HCT116 (cell line): ENCODE data around the gene PADI2. TPM values are rescaled to one million over a fixed set of nuclear protein-coding genes. Genes with fewer than 3 reads are reported as not detected.
A peak's percentile ranks its signal among the peaks of the same experiment; 100 is the strongest.

Source experiments
- ATAC-seq: fragments of 200-7000 bp; cut with Tn5 transposase; 2 replicates; pipeline ENCODE4 v1.9.1; 2020; ENCODE audit warnings: mild to moderate bottlenecking, moderate library complexity
- BruUV-seq: library from RNA; stranded (reverse); fragments of 400-500 nt; replicated peaks from 2 replicates; lab custom pipeline; 2021; lab: Mats Ljungman, UMichigan
- CTCF ChIA-PET: fragments of 300-600 bp; sonication (Branson Sonifier 250); formaldehyde crosslinking; loops from one replicate; lab custom pipeline; 2021; ENCODE audit warnings: antibody characterized with exemption; lab: Charles Lee
- POLR2A ChIA-PET: fragments of 300-600, 350-600 bp; sonication (Branson Sonifier 250); formaldehyde crosslinking; loops from one replicate; lab custom pipeline; 2021; ENCODE audit warnings: antibody characterized with exemption; lab: Charles Lee
- RAD21 ChIA-PET, 2 experiments: fragments of 300-600 bp; sonication (Branson Sonifier 250); formaldehyde crosslinking; loops; one replicate each; lab custom pipeline; 2023; ENCODE audit warnings: low total read pairs in 2 of 2; ENCODE audit not compliant: uncharacterized antibody in 2 of 2, unreplicated experiment in 2 of 2, low non-redundant PET in 1 of 2; lab: Charles Lee
- DNase-seq: peaks from one replicate; pipeline ENCODE4 v3.0.0-alpha.2; 2010; ENCODE audit warnings: low read depth, low spot score
- H2AFZ ChIP-seq: fragments of 200-600 bp; shearing (Covaris generic), sonication (generic); 2 replicates; pipeline ENCODE4 v1.6.1; 2017; ENCODE audit warnings: low read depth, mixed run types, mixed read lengths, antibody characterized with exemption, low read length; ENCODE audit not compliant: poor library complexity, severe bottlenecking
- H3K27ac ChIP-seq: 2 replicates; pipeline ENCODE4 v1.5.1; 2012; ENCODE audit warnings: low read depth, low read length
- H3K27me3 ChIP-seq: fragments of 200-600 bp; sonication (generic); 2 replicates; pipeline ENCODE4 v1.6.1; 2016; ENCODE audit warnings: mixed run types, low read length, mixed read lengths; ENCODE audit not compliant: insufficient read depth
- H3K36me3 ChIP-seq, 2 experiments: fragments of 200-500 bp in 1 of 2; fragments of 200-600 bp in 1 of 2; sonication (Bioruptor generic) in 1 of 2; sonication (generic) in 1 of 2; 2 replicates each; pipeline versions ENCODE4 v1.5.1 to v1.6.1; 2014 to 2016; ENCODE audit warnings: low read length in 2 of 2, inconsistent platforms in 1 of 2, mixed read lengths in 1 of 2, mixed run types in 1 of 2; ENCODE audit not compliant: insufficient read depth in 2 of 2, control insufficient read depth in 1 of 2
- H3K4me1 ChIP-seq, 2 experiments: fragments of 200-600 bp in 1 of 2; sonication (generic) in 1 of 2; 2 replicates each; pipeline versions ENCODE4 v1.5.1 to v1.6.1; 2012 to 2017; ENCODE audit warnings: low read length in 2 of 2, inconsistent platforms in 1 of 2, mild to moderate bottlenecking in 1 of 2, mixed read lengths in 1 of 2, mixed run types in 1 of 2, moderate library complexity in 1 of 2; ENCODE audit not compliant: insufficient read depth in 2 of 2, control insufficient read depth in 1 of 2
- H3K4me2 ChIP-seq: fragments of 200-600 bp; sonication (generic); 2 replicates; pipeline ENCODE4 v1.6.1; 2017; ENCODE audit warnings: mixed run types, low read length, mixed read lengths
- H3K4me3 ChIP-seq, 2 experiments: fragments of 200-600 bp in 1 of 2; sonication (generic) in 1 of 2; replicated peaks in 1 of 2; 2 replicates each; pipeline ENCODE4 v1.5.1; 2011 to 2016; ENCODE audit warnings: low read length in 2 of 2, control low read depth in 1 of 2, low read depth in 1 of 2, mild to moderate bottlenecking in 1 of 2, mixed read lengths in 1 of 2, mixed run types in 1 of 2
- H3K79me2 ChIP-seq: fragments of 200-600 bp; sonication (generic); 2 replicates; pipeline ENCODE4 v1.6.1; 2017; ENCODE audit warnings: mild to moderate bottlenecking, mixed run types, low read length, moderate library complexity, mixed read lengths; ENCODE audit not compliant: insufficient read depth
- H3K9ac ChIP-seq: fragments of 200-600 bp; sonication (generic); 2 replicates; pipeline ENCODE4 v1.6.1; 2016; ENCODE audit warnings: low read length, mixed read lengths
- H3K9me2 ChIP-seq: fragments of 200-600 bp; sonication (generic), shearing (Covaris generic); 2 replicates; pipeline ENCODE4 v1.6.1; 2017; ENCODE audit warnings: mixed run types, mild to moderate bottlenecking, moderate library complexity; ENCODE audit not compliant: insufficient read depth
- H3K9me3 ChIP-seq, 2 experiments: fragments of 200-500 bp in 1 of 2; fragments of 200-600 bp in 1 of 2; sonication (Bioruptor generic) in 1 of 2; sonication (generic) in 1 of 2; 2 replicates each; pipeline ENCODE4 v1.6.1; 2014 to 2017; ENCODE audit warnings: low read length in 2 of 2, mixed read lengths in 2 of 2, inconsistent platforms in 1 of 2, low read depth in 1 of 2, mild to moderate bottlenecking in 1 of 2, mixed run types in 1 of 2, moderate library complexity in 1 of 2; ENCODE audit not compliant: control insufficient read depth in 1 of 2, insufficient read depth in 1 of 2
- H4K20me1 ChIP-seq: fragments of 200-600 bp; sonication (generic), shearing (Covaris generic); 2 replicates; pipeline ENCODE4 v1.6.1; 2017; ENCODE audit warnings: mixed run types, mild to moderate bottlenecking, moderate library complexity; ENCODE audit not compliant: insufficient read depth
- CBX3 ChIP-seq: IDR thresholded peaks from 2 replicates; pipeline ENCODE4 v1.6.1; 2012; ENCODE audit warnings: low read depth
- EGR1 ChIP-seq: IDR thresholded peaks from 2 replicates; pipeline ENCODE4 v1.6.1; 2012; ENCODE audit warnings: low read depth
- ELF1 ChIP-seq: IDR thresholded peaks from 2 replicates; pipeline ENCODE4 v1.6.1; 2012; ENCODE audit warnings: low read depth, borderline replicate concordance
- EZH2 ChIP-seq: fragments of 200-600 bp; sonication (generic); IDR thresholded peaks from 2 replicates; pipeline ENCODE4 v1.6.1; 2017; ENCODE audit warnings: antibody characterized with exemption, mixed run types
- EZH2phosphoT487 ChIP-seq: fragments of 200-600 bp; IDR thresholded peaks from 2 replicates; pipeline ENCODE4 v1.6.1; 2018; ENCODE audit warnings: antibody characterized with exemption, borderline replicate concordance
- JUND ChIP-seq: IDR thresholded peaks from 2 replicates; pipeline ENCODE4 v1.6.1; 2012
- POLR2AphosphoS5 ChIP-seq: IDR thresholded peaks from 2 replicates; pipeline ENCODE4 v1.6.1; 2011; ENCODE audit warnings: mild to moderate bottlenecking, low read depth, low read length, moderate library complexity
- SIN3A ChIP-seq: IDR thresholded peaks from 2 replicates; pipeline ENCODE4 v1.6.1; 2012; ENCODE audit warnings: low read depth
- SP1 ChIP-seq: IDR thresholded peaks from 2 replicates; pipeline ENCODE4 v1.6.1; 2012; ENCODE audit warnings: low read depth
- SRF ChIP-seq: IDR thresholded peaks from 2 replicates; pipeline ENCODE4 v1.6.1; 2012; ENCODE audit warnings: low read depth
- ZNF274 ChIP-seq: fragments of 200-500 bp; sonication (Bioruptor generic); IDR thresholded peaks from 2 replicates; pipeline ENCODE4 v1.6.1; 2014; ENCODE audit warnings: mild to moderate bottlenecking, low read depth, low read length, inconsistent platforms
- intact Hi-C: fragments of 100-400 bp; cut with micrococcal nuclease; formaldehyde crosslinking; loops from 2 replicates; pipeline ENCODE4 v1.10.0; 2022
- total RNA-seq: library from RNA; stranded (reverse); gene quantifications from one replicate; pipeline ENCODE4 v1.2.1, GENCODE V29; 2021; ENCODE audit not compliant: unreplicated experiment

PADI2 gene
- total RNA-seq, 1 experiment from 2014 or later, result 2.7 TPM

GRCh38 chr1:17027900-17028299, 91.4 kb downstream of the PADI2 start:
- Histone ChIP-seq H3K9ac (no peak overlapping the region), H2AFZ (no peak overlapping the region), H3K4me1 (no peaks in the 10 kb centered on the region), H3K9me2 (no peaks in the 10 kb centered on the region), H4K20me1 (no peaks in the 10 kb centered on the region; the same call in 1 of the 2 replicates), H3K36me3 (peaks cover 27 to 52% of the 10 kb centered on the region in 2 experiments), H3K4me3 (no peak overlapping the region)
- ChIA-PET CTCF (no interaction called here), POLR2A (no interaction called here), RAD21 (no interaction called here)
- ATAC-seq (no peak), DNase-seq (no peak)
- TF ChIP-seq EGR1, result no peak
- no peak for TF ChIP-seq SP1
- TF ChIP-seq SRF, result no peak
- TF ChIP-seq EZH2phosphoT487, result no peak
- no peak for TF ChIP-seq ZNF274
- TF ChIP-seq, all 23 proteins: peak for 0
- no TSS peak for BruUV-seq
- no peaks in the 10 kb centered on the region for H3K9me3 ChIP-seq
- intact Hi-C loops, result no loop called here
- H3K4me2 ChIP-seq, result no peak overlapping the region
- no peak overlapping the region for H3K27ac ChIP-seq
- H3K79me2 ChIP-seq, result 0 out of 2 replicates have a peak, but pooled peaks cover 7% of the 10 kb centered on the region
- no peaks in the 10 kb centered on the region for H3K27me3 ChIP-seq

DNA sequence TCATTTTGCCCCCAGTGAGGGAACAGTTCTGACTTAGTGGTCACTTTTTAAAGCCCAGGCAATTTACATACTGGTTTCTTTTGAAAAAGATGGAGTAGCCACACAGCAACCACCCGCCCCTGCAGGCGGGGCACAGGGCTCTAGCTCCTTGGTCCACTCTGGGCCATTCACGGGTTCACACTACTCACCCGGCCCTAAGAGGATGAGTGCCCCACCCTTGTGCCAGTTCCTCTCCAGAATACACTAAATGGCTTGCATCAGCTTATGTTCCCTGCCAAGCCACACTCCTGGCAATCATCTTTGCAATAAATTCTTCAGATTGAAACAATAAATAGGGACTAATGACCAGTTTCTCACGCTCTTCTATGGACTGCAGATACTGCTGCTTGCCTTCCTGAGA, 91.8 kb downstream of the PADI2 start:
- Histone ChIP-seq H3K9ac (no peak overlapping the region), H3K9me3 (no peaks in the 10 kb centered on the region), H3K79me2 (0 out of 2 replicates have a peak, but pooled peaks cover 6% of the 10 kb centered on the region), H3K27ac (no peak overlapping the region), H2AFZ (no peak overlapping the region), H3K4me3 (no peak overlapping the region), H4K20me1 (no peaks in the 10 kb centered on the region; the same call in 1 of the 2 replicates), H3K27me3 (no peaks in the 10 kb centered on the region), H3K9me2 (no peaks in the 10 kb centered on the region), H3K4me1 (no peaks in the 10 kb centered on the region), H3K36me3 (peaks cover 31 to 57% of the 10 kb centered on the region in 2 experiments), H3K4me2 (no peak overlapping the region)
- TF ChIP-seq JUND (no peak), SIN3A (no peak), ELF1 (no peak), POLR2AphosphoS5 (no peak), EZH2phosphoT487 (no peak), EZH2 (no peak), CBX3 (no peak)
- ChIA-PET CTCF (no interaction called here), POLR2A (no interaction called here), RAD21 (no interaction called here)
- ATAC-seq (0 out of 2 replicates have a peak, but pooled peaks have one; percentile 38), DNase-seq (no peak)
- no TSS peak for BruUV-seq
- intact Hi-C loops, result no loop called here
